Transverse colon (tissue), 3 donors: Measurements from ENCODE around the gene REXO2.

Experiments
- EP300 ChIP-seq: sonication (generic); formaldehyde crosslinking; IDR thresholded peaks from one replicate; pipeline ENCODE4 v1.6.1; 2017; ENCODE audit warnings: antibody characterized with exemption, low read depth
- TF ChIP-seq, protein P1 (sequence below), 5 experiments: fragments of 200-600 bp in 3 of 5; fragments of 450-650 bp in 2 of 5; sonication (generic) in 3 of 5; IDR thresholded peaks; 1 replicate in 2 of 5; 2 replicates in 3 of 5; pipeline ENCODE4 v1.5.1; 2016 to 2017; ENCODE audit warnings: antibody characterized with exemption in 5 of 5, inconsistent platforms in 3 of 5, mild to moderate bottlenecking in 2 of 5, moderate library complexity in 1 of 5

DNA sequence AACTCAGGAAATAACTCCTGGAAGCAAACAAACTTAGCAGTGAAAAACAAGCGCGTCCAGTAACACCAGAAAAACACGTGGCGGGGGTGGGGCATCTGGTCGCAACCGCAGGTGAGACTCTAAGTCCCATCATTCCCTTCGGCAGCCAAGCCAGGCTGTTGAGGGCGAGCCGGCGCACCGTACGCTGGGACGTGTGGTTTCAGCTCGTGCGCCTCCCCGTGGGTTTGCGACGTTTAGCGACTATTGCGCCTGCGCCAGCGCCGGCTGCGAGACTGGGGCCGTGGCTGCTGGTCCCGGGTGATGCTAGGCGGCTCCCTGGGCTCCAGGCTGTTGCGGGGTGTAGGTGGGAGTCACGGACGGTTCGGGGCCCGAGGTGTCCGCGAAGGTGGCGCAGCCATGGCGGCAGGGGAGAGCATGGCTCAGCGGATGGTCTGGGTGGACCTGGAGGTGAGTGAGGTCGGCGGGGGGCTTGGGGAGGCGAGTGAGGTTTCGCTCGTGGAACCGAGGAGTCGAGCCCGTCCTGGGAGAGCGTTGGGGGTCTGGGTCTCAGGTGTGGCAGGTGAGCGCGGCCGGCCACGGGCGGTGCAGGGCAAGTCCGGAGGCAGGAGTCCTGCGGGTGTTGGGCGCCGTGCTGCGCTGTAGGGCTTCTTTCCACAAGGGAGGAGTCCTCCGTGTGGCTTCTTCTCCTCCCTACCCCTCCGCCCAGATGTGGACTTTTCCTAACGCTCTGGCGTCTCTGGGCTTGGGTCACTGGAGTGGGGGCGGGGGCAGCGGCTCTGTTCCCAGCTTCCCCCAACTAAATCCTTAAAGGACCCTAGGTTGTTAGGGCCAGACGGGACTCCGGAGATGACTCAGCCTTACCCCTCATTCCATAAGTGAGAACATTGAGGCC, at the start of gene REXO2:
- TF ChIP-seq, protein P1, sequence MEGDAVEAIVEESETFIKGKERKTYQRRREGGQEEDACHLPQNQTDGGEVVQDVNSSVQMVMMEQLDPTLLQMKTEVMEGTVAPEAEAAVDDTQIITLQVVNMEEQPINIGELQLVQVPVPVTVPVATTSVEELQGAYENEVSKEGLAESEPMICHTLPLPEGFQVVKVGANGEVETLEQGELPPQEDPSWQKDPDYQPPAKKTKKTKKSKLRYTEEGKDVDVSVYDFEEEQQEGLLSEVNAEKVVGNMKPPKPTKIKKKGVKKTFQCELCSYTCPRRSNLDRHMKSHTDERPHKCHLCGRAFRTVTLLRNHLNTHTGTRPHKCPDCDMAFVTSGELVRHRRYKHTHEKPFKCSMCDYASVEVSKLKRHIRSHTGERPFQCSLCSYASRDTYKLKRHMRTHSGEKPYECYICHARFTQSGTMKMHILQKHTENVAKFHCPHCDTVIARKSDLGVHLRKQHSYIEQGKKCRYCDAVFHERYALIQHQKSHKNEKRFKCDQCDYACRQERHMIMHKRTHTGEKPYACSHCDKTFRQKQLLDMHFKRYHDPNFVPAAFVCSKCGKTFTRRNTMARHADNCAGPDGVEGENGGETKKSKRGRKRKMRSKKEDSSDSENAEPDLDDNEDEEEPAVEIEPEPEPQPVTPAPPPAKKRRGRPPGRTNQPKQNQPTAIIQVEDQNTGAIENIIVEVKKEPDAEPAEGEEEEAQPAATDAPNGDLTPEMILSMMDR (IDR thresholded peaks at IDR 0.05) = peak in 3 of 5 experiments; percentile 20 to 45 (median 40)
- no peak for TF ChIP-seq EP300
